Right cardiac atrium (tissue), 5 donors: Measurements from ENCODE around the gene ETV6. TPM values are rescaled to one million over a fixed set of nuclear protein-coding genes. Genes with fewer than 3 reads are reported as not detected.
"Not testable (repeated sequence)": the region's sequence is repeated elsewhere in the genome, so short reads cannot be mapped to it uniquely, and the experiment has no call there.

ENCODE experiments used
- ATAC-seq, 2 donors: fragments of 200-7000 bp; cut with Tn5 transposase; one replicate each; pipeline versions ENCODE4 v1.8.0 to v1.9.1; 2020; ENCODE audit warnings: moderate library complexity in 2 of 2, mild to moderate bottlenecking in 1 of 2
- DNase-seq, 3 donors: peaks; one replicate each; pipeline ENCODE4 v3.0.0-alpha.2; 2020
- H3K27ac ChIP-seq: one replicate; pipeline ENCODE4 v1.5.1; 2013; ENCODE audit warnings: mild to moderate bottlenecking, low read length, control low read depth, moderate library complexity
- H3K27me3 ChIP-seq: one replicate; pipeline ENCODE4 v1.6.1; 2013; ENCODE audit not compliant: control insufficient read depth, insufficient read depth
- H3K4me1 ChIP-seq: one replicate; pipeline ENCODE4 v1.6.1; 2013; ENCODE audit warnings: low read length; ENCODE audit not compliant: control insufficient read depth, insufficient read depth
- H3K4me3 ChIP-seq: one replicate; pipeline ENCODE4 v1.5.1; 2013; ENCODE audit warnings: low read length, control low read depth
- H3K9me3 ChIP-seq: one replicate; pipeline ENCODE4 v1.6.1; 2013; ENCODE audit warnings: low read length; ENCODE audit not compliant: control insufficient read depth
- WGBS: extraction: QIAGEN DNeasy Blood & Tissue Kit; methylation state at CpG from one replicate; pipeline ENCODE4 v1.1.7; 2013; 5-methylcytosine and 5-hydroxymethylcytosine counted together
- intact Hi-C, 4 donors: fragments of 100-400 bp; cut with DNase I; formaldehyde crosslinking; loops; one replicate each; pipeline versions ENCODE4 v1.11.0 to v1.14.0; 2022 to 2023
- polyA plus RNA-seq: library from polyadenylated mRNA; stranded (reverse); fragments of 200-250 nt; gene quantifications from one replicate; pipeline ENCODE4 v1.2.3, GENCODE V29; 2013
- total RNA-seq, 4 donors: library from RNA; stranded (reverse); fragmentation: NEBNext Ultra II Directional; extraction: Animal tissue kit (Norgen Biotek cat#: 25700); gene quantifications; one replicate each; pipeline ENCODE4 v1.2.1, GENCODE V29; 2021
- donor health status: healthy with polysubstance abuse.
- donor health status: DM: no; HTN: yes; CAD: no.
- donor health status: DM: no; HTN: no; CAD: no.
- donor health status: DM: no; HTN: yes; CAD: no; lungs with severe emphysema.
- donor health status: DM: yes; HTN: yes; CAD: no.

The ETV6 gene
- total and polyA plus RNA-seq, 5 donors, result 2.9 to 31.4 (median 11.7) TPM

- DNase-seq (no peak), ATAC-seq (no peak)
- WGBS, result 78% methylated on average over 1 of the region's 1 CpG
- H3K27me3 ChIP-seq, result no peaks in the 10 kb centered on the region
- H3K4me1 ChIP-seq, result no peaks in the 10 kb centered on the region
- H3K9me3 ChIP-seq, result no peaks in the 10 kb centered on the region
- intact Hi-C loops, result no loop called here
- no peak overlapping the region for H3K27ac ChIP-seq
- H3K4me3 ChIP-seq, result no peak overlapping the region
These were observed 25.4 kb upstream of the ETV6 start for GRCh38 chr12:11624116-11624515.

- WGBS, result 93% methylated on average over 6 of the region's 6 CpGs
- H3K4me1 ChIP-seq, DNase-seq, H3K27ac ChIP-seq, H3K27me3 ChIP-seq, H3K4me3 ChIP-seq, intact Hi-C loops, ATAC-seq, H3K9me3 ChIP-seq: not testable (repeated sequence)
These were observed 21.8 kb upstream of the ETV6 start for GRCh38 chr12:11627709-11628108.

DNA sequence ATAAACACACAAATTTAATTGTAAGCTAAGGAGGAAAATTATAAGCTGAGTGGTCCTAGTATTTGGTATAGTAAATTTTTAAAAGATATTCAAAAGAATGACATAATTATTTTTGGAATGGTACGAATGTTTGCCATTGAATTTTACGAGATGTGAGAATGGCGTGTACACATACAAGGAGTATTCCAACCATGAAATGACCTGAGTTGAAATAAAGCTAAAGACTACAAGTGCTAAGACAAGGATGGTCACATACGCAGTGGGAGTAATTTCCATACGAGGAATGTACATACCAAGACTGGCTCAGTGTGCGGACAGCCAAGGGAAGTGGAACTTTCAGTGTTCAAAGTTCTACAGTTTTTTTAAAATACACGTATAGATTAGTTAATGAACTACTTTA, 21.1 kb upstream of the ETV6 start:
- H3K9me3 ChIP-seq, result no peaks in the 10 kb centered on the region
- ATAC-seq, result no peak
- no peak for DNase-seq
- no peaks in the 10 kb centered on the region for H3K27me3 ChIP-seq
- H3K4me3 ChIP-seq, result no peak overlapping the region
- intact Hi-C loops, result no loop called here
- no peaks in the 10 kb centered on the region for H3K4me1 ChIP-seq
- 77% methylated on average over 7 of the region's 7 CpGs for WGBS
- no peak overlapping the region for H3K27ac ChIP-seq

GRCh38 chr12:11630046-11630706, 19.3 kb upstream of the ETV6 start:
- Histone ChIP-seq H3K9me3 (no peaks in the 10 kb centered on the region), H3K4me1 (no peaks in the 10 kb centered on the region), H3K4me3 (no peak overlapping the region), H3K27me3 (no peaks in the 10 kb centered on the region), H3K27ac (no peak overlapping the region)
- intact Hi-C loops, result no loop called here
- ATAC-seq, result no peak
- DNase-seq, result peak in 1 of 3 donors; percentile 60
- 74% methylated on average over 5 of the region's 5 CpGs for WGBS

- ATAC-seq (no peak), DNase-seq (no peak)
- Histone ChIP-seq H3K4me1 (no peaks in the 10 kb centered on the region), H3K27me3 (no peaks in the 10 kb centered on the region), H3K27ac (no peak overlapping the region), H3K9me3 (no peaks in the 10 kb centered on the region), H3K4me3 (no peak overlapping the region)
- intact Hi-C loops, result no loop called here
- WGBS, result 57% methylated on average over 1 of the region's 1 CpG
These were observed 18.2 kb upstream of the ETV6 start for GRCh38 chr12:11631288-11631687.

- H3K4me3 ChIP-seq, ATAC-seq, H3K27me3 ChIP-seq, H3K4me1 ChIP-seq, H3K27ac ChIP-seq, DNase-seq, intact Hi-C loops, H3K9me3 ChIP-seq: not testable (repeated sequence)
- WGBS, result 96% methylated on average over 9 of the region's 9 CpGs
These were observed 17.6 kb upstream of the ETV6 start for GRCh38 chr12:11631881-11632280.

DNA sequence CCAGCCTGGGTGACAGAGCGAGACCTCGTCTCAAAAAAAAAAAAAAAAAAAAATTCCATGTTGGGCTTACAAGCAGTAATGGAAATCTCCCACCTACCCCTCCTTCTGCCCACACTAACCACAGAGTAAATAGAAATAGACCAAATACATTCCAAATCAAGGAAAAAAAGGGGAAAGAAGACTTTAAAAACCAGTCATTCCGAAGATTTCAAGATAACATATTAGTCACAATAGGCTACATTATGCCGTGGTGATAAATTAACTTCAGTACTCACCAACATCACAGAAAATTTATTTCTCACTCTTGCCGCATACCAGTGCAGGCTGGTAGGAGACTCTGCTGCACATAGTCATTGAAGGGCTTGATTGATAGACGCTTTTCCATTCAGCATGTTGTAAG, 15.5 kb upstream of the ETV6 start:
- H3K4me3 ChIP-seq, result no peak overlapping the region
- H3K4me1 ChIP-seq, result no peaks in the 10 kb centered on the region
- no peak for DNase-seq
- WGBS, result 77% methylated on average over 6 of the region's 6 CpGs
- ATAC-seq, result no peak
- no peaks in the 10 kb centered on the region for H3K9me3 ChIP-seq
- H3K27me3 ChIP-seq, result no peaks in the 10 kb centered on the region
- intact Hi-C loops, result no loop called here
- H3K27ac ChIP-seq, result no peak overlapping the region

DNA sequence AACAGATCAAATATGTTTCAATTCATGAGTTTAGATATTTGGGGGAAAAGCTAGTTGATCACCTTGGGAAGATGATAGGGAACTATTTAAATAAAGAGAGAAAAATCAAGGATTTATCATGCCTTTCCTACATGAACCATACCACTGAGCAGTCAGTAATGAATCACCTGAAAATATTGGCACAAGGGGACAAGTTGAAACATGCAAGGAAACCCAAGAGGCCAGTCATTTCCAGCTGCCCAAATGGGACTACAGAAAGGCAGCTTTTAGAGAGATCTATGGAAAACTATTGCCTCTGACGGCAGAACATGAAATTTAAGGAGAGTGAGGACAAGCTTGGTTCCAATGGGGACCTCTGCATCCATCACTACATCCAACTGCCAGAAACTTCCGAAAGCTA, 14.1 kb upstream of the ETV6 start:
- Histone ChIP-seq H3K4me3 (no peak overlapping the region), H3K9me3 (no peaks in the 10 kb centered on the region), H3K27me3 (no peaks in the 10 kb centered on the region), H3K27ac (no peak overlapping the region), H3K4me1 (no peaks in the 10 kb centered on the region)
- 92% methylated on average over 2 of the region's 2 CpGs for WGBS
- no peak for DNase-seq
- intact Hi-C loops, result no loop called here
- no peak for ATAC-seq

- no peaks in the 10 kb centered on the region for H3K9me3 ChIP-seq
- no peaks in the 10 kb centered on the region for H3K27me3 ChIP-seq
- no peak overlapping the region for H3K27ac ChIP-seq
- DNase-seq (no peak), ATAC-seq (no peak)
- intact Hi-C loops, result no loop called here
- WGBS, result 91% methylated on average over 3 of the region's 3 CpGs
- H3K4me1 ChIP-seq, result no peaks in the 10 kb centered on the region
- no peak overlapping the region for H3K4me3 ChIP-seq
These were observed 11.1 kb upstream of the ETV6 start for GRCh38 chr12:11638315-11638916.

GRCh38 chr12:11639454-11639853, 10.0 kb upstream of the ETV6 start:
- Histone ChIP-seq H3K27ac (no peak overlapping the region), H3K4me3 (no peak overlapping the region), H3K9me3 (no peaks in the 10 kb centered on the region), H3K4me1 (no peaks in the 10 kb centered on the region), H3K27me3 (no peaks in the 10 kb centered on the region)
- DNase-seq (no peak), ATAC-seq (no peak)
- intact Hi-C loops, result no loop called here
- WGBS, result 93% methylated on average over 5 of the region's 5 CpGs

DNA sequence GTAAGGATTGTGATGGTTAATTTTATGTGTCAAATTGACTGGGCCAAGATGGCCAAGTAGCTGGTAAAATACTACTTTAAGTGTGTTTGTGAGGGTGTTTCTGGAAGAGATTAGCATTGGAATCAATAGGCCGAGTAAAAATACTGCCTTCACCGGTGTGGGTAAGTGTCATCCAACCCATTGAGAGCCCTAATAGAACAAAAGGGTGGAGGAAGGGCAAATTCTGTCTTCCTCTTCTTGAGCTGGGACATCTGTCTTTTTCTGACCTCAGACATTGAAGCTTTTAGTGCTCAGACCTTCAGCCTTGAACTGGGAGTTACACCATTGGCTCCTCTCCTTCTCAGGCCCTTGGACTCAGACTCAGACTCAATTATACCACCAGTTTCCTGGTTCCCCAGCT, 8.0 kb upstream of the ETV6 start:
- no peaks in the 10 kb centered on the region for H3K9me3 ChIP-seq
- intact Hi-C loops, result loop anchor here in 1 of 4 donors (10.0 kb wide), 1 partner anchor 243 kb away; no protein-coding TSS in a partner anchor

More for the DNA sequence above, 8.0 kb upstream of the ETV6 start:
- 85% methylated on average over 2 of the region's 2 CpGs for WGBS
- Histone ChIP-seq H3K27me3 (no peaks in the 10 kb centered on the region), H3K27ac (no peak overlapping the region), H3K4me1 (no peaks in the 10 kb centered on the region), H3K4me3 (no peak overlapping the region)
- ATAC-seq, result no peak
- no peak for DNase-seq
